SK-N-SH treated with all-trans-retinoic acid at 6 μM for 48 hours (cell line): Measurements from ENCODE around the gene GGT1.
"Not testable (repeated sequence)": the region's sequence is repeated elsewhere in the genome, so short reads cannot be mapped to it uniquely, and the experiment has no call there.

Source experiments
- ATAC-seq: fragments of 200-7000 bp; cut with Tn5 transposase; 3 replicates; pipeline ENCODE4 v1.9.1; 2020; ENCODE audit warnings: mild to moderate bottlenecking, moderate library complexity
- BACH2 ChIP-seq: fragments of 250-450 bp; sonication (Bioruptor Pico); IDR thresholded peaks from 2 replicates; pipeline ENCODE4 v1.9.0; 2021; ENCODE audit warnings: mild to moderate bottlenecking, borderline replicate concordance
- CREB5 ChIP-seq: fragments of 250-450 bp; sonication (Bioruptor Pico); IDR thresholded peaks from 2 replicates; pipeline ENCODE4 v1.5.1; 2020; ENCODE audit warnings: low read depth, mild to moderate bottlenecking, moderate library complexity
- CSDC2 ChIP-seq: fragments of 250-450 bp; sonication (Bioruptor Pico); IDR thresholded peaks from 2 replicates; pipeline ENCODE4 v1.5.0; 2020; ENCODE audit warnings: mild to moderate bottlenecking, moderate library complexity
- CSRNP3 ChIP-seq: fragments of 250-450 bp; sonication (Bioruptor Pico); IDR thresholded peaks from 2 replicates; pipeline ENCODE4 v1.5.1; 2021; ENCODE audit warnings: mild to moderate bottlenecking, moderate library complexity
- ESRRG ChIP-seq: fragments of 250-450 bp; sonication (Bioruptor Pico); IDR thresholded peaks from 2 replicates; pipeline ENCODE4 v1.6.1; 2021; ENCODE audit warnings: mild to moderate bottlenecking
- GLIS3 ChIP-seq: fragments of 250-450 bp; sonication (Bioruptor Pico); IDR thresholded peaks from 2 replicates; pipeline ENCODE4 v1.5.0; 2020; ENCODE audit warnings: mild to moderate bottlenecking, moderate library complexity
- OSR1 ChIP-seq: fragments of 250-450 bp; sonication (Bioruptor Pico); IDR thresholded peaks from 2 replicates; pipeline ENCODE4 v1.8.0; 2022; ENCODE audit warnings: moderate library complexity, mild to moderate bottlenecking, inconsistent platforms
- PATZ1 ChIP-seq: fragments of 250-450 bp; sonication (Bioruptor Pico); IDR thresholded peaks from 2 replicates; pipeline ENCODE4 v1.8.0; 2020; ENCODE audit warnings: mild to moderate bottlenecking, moderate library complexity, borderline replicate concordance
- POU6F1 ChIP-seq: fragments of 250-450 bp; sonication (Bioruptor Pico); IDR thresholded peaks from 2 replicates; pipeline ENCODE4 v1.8.0; 2021; ENCODE audit warnings: low read depth, mild to moderate bottlenecking, moderate library complexity, borderline replicate concordance
- RARB ChIP-seq: fragments of 250-450 bp; sonication (Bioruptor Pico); IDR thresholded peaks from 2 replicates; pipeline ENCODE4 v1.8.0; 2021; ENCODE audit warnings: mild to moderate bottlenecking, moderate library complexity
- SNAI2 ChIP-seq: fragments of 250-450 bp; sonication (Bioruptor Pico); IDR thresholded peaks from 2 replicates; pipeline ENCODE4 v1.5.0; 2020; ENCODE audit warnings: mild to moderate bottlenecking, moderate library complexity
- TCF4 ChIP-seq: fragments of 250-450 bp; sonication (Bioruptor Pico); IDR thresholded peaks from 2 replicates; pipeline ENCODE4 v1.8.0; 2021; ENCODE audit warnings: mild to moderate bottlenecking, moderate library complexity, borderline replicate concordance
- TOX ChIP-seq: fragments of 250-450 bp; sonication (Bioruptor Pico); IDR thresholded peaks from 2 replicates; pipeline ENCODE4 v1.8.0; 2021; ENCODE audit warnings: mild to moderate bottlenecking, moderate library complexity, borderline replicate concordance
- ZC3H10 ChIP-seq: fragments of 250-450 bp; sonication (Bioruptor Pico); IDR thresholded peaks from 2 replicates; pipeline ENCODE4 v1.5.1; 2021; ENCODE audit warnings: mild to moderate bottlenecking, moderate library complexity
- ZFP3 ChIP-seq: fragments of 250-450 bp; sonication (Bioruptor Pico); IDR thresholded peaks from 2 replicates; pipeline ENCODE4 v1.5.0; 2020; ENCODE audit warnings: mild to moderate bottlenecking, moderate library complexity
- ZNF565 ChIP-seq: fragments of 450-650 bp; formaldehyde crosslinking; conservative IDR thresholded peaks from 2 replicates; pipeline ENCODE4 v1.5.0; 2020; ENCODE audit warnings: low read depth, mild to moderate bottlenecking, moderate library complexity
- ZNF8 ChIP-seq: fragments of 450-650 bp; formaldehyde crosslinking; IDR thresholded peaks from 2 replicates; pipeline ENCODE4 v1.5.0; 2020; ENCODE audit warnings: mild to moderate bottlenecking, moderate library complexity

Gene GGT1

GRCh38 chr22:24602847-24603769 is at the start of gene GGT1:
GGT1 (plus strand) TSS chr22:24603193; CDS start chr22:24611082, 7,889 bp downstream.
- ATAC-seq = not testable (repeated sequence)

- no peak for ATAC-seq
- no peak for TF ChIP-seq ESRRG (CRISPR knock-in tag)
- TF ChIP-seq OSR1 (CRISPR knock-in tag) = no peak
- no peak for TF ChIP-seq GLIS3
- no peak for TF ChIP-seq ZC3H10
- TF ChIP-seq CREB5 (CRISPR knock-in tag) = no peak
- no peak for TF ChIP-seq BACH2
- TF ChIP-seq TCF4 = no peak
- no peak for TF ChIP-seq CSRNP3 (CRISPR knock-in tag)
- TF ChIP-seq ZFP3 = no peak
- TF ChIP-seq POU6F1 (CRISPR knock-in tag) = no peak
- no peak for TF ChIP-seq PATZ1
- TF ChIP-seq CSDC2 = no peak
- TF ChIP-seq RARB = no peak
- no peak for TF ChIP-seq ZNF8 (CRISPR knock-in tag)
These were observed 49.2 kb upstream of the GGT1 start for GRCh38 chr22:24553597-24554312.

GRCh38 chr22:24554313-24555164 is 48.5 kb upstream of the GGT1 start, which contains the start of gene GUCD1:
GUCD1 (minus strand) TSS chr22:24555138; CDS start chr22:24554991, 147 bp downstream.
- peak; percentile 7 for ATAC-seq

More at GRCh38 chr22:24554313-24555164, 48.5 kb upstream of the GGT1 start, which contains the start of gene GUCD1:
- TF ChIP-seq TOX (no peak), ZNF565 (CRISPR knock-in tag) (no peak), CREB5 (CRISPR knock-in tag) (no peak), SNAI2 (CRISPR knock-in tag) (no peak)
